OCI-LY3 (cell line): Measurements from ENCODE around the gene ARSG.

Source experiments
- H2AFZ ChIP-seq: fragments of 200-600, 300-600 bp; shearing (Covaris generic); 2 replicates; pipeline ENCODE4 v1.6.0; 2014; ENCODE audit warnings: antibody characterized with exemption, low read depth, low read length
- H3K27ac ChIP-seq: fragments of 200-600, 300-600 bp; sonication (generic); 2 replicates; pipeline ENCODE4 v1.5.1; 2014; ENCODE audit warnings: mild to moderate bottlenecking, low read length, moderate library complexity, mixed read lengths
- H3K27me3 ChIP-seq: fragments of 200-600, 300-600 bp; sonication (generic); 2 replicates; pipeline ENCODE4 v1.6.1; 2014; ENCODE audit warnings: low read depth, low read length, mixed read lengths
- H3K36me3 ChIP-seq: fragments of 200-600, 300-600 bp; sonication (generic); replicated peaks from 2 replicates; pipeline ENCODE3; 2014; ENCODE audit warnings: low read depth, low read length, mixed read lengths
- H3K4me1 ChIP-seq: fragments of 300-600, 200-600 bp; sonication (generic); 2 replicates; pipeline ENCODE4 v1.6.1; 2014; ENCODE audit warnings: low read length, mixed read lengths
- H3K4me2 ChIP-seq: fragments of 200-600, 300-600 bp; sonication (generic); 2 replicates; pipeline ENCODE4 v1.6.1; 2014; ENCODE audit warnings: low read length, mixed read lengths
- H3K4me3 ChIP-seq: fragments of 300-600, 200-600 bp; sonication (generic); 2 replicates; pipeline ENCODE4 v1.5.1; 2014; ENCODE audit warnings: antibody characterized with exemption, mild to moderate bottlenecking, low read length, moderate library complexity
- H3K79me2 ChIP-seq: fragments of 300-600, 200-600 bp; shearing (Covaris generic); 2 replicates; pipeline ENCODE4 v1.6.1; 2014; ENCODE audit warnings: mild to moderate bottlenecking, low read length, mixed read lengths
- H3K9ac ChIP-seq: fragments of 300-600, 200-600 bp; shearing (Covaris generic); 2 replicates; pipeline ENCODE4 v1.6.0; 2014; ENCODE audit warnings: mild to moderate bottlenecking, low read length, moderate library complexity
- H3K9me3 ChIP-seq: fragments of 200-600, 300-600 bp; shearing (Covaris generic); 2 replicates; pipeline ENCODE4 v1.6.1; 2014; ENCODE audit warnings: low read length, mixed read lengths; ENCODE audit not compliant: insufficient read depth
- H4K20me1 ChIP-seq: fragments of 200-600, 300-600 bp; sonication (generic); 2 replicates; pipeline ENCODE4 v1.6.1; 2016; ENCODE audit warnings: low read length, mixed read lengths; ENCODE audit not compliant: insufficient read depth
- CTCF ChIP-seq: fragments of 200-600, 300-600 bp; sonication (generic); IDR thresholded peaks from 2 replicates; pipeline ENCODE4 v1.5.1; 2014; ENCODE audit warnings: antibody characterized with exemption, low read length, low read depth
- EZH2phosphoT487 ChIP-seq: fragments of 200-600 bp; shearing (Covaris generic); IDR thresholded peaks from 2 replicates; pipeline ENCODE4 v1.6.1; 2018; ENCODE audit warnings: antibody characterized with exemption, mixed run types, low read depth

Gene ARSG

GRCh38 chr17:68457539-68458259, 166.4 kb downstream of the ARSG start:
- Histone ChIP-seq H3K27me3 (peaks cover 13% of the 10 kb centered on the region), H3K4me3 (peak overlapping the region; percentile 80), H3K27ac (peak overlapping the region; percentile 28; the same call in 1 of the 2 replicates), H3K79me2 (no peaks in the 10 kb centered on the region), H3K36me3 (no peaks in the 10 kb centered on the region), H3K9me3 (no peaks in the 10 kb centered on the region), H4K20me1 (no peaks in the 10 kb centered on the region), H3K4me1 (peaks cover 53% of the 10 kb centered on the region), H2AFZ (0 out of 2 replicates have a peak overlapping the region, but pooled peaks have one; percentile 22), H3K4me2 (peak overlapping the region; percentile 94), H3K9ac (peak overlapping the region; percentile 26; the same call in 1 of the 2 replicates)
- no peak for TF ChIP-seq CTCF
- TF ChIP-seq EZH2phosphoT487, result no peak

- H3K9ac ChIP-seq, result peak overlapping the region; percentile 26; the same call in 1 of the 2 replicates
- no peaks in the 10 kb centered on the region for H4K20me1 ChIP-seq
- no peaks in the 10 kb centered on the region for H3K36me3 ChIP-seq
- H3K9me3 ChIP-seq, result no peaks in the 10 kb centered on the region
- peak overlapping the region; percentile 94 for H3K4me2 ChIP-seq
- peak overlapping the region; percentile 80 for H3K4me3 ChIP-seq
- peak overlapping the region; percentile 28; the same call in 1 of the 2 replicates for H3K27ac ChIP-seq
- H2AFZ ChIP-seq, result 0 out of 2 replicates have a peak overlapping the region, but pooled peaks have one; percentile 22
- H3K4me1 ChIP-seq, result peaks cover 55% of the 10 kb centered on the region
- TF ChIP-seq EZH2phosphoT487, result no peak
- no peak for TF ChIP-seq CTCF
- H3K27me3 ChIP-seq, result peaks cover 13% of the 10 kb centered on the region
- H3K79me2 ChIP-seq, result no peaks in the 10 kb centered on the region
Measured at GRCh38 chr17:68458260-68459036, 167.2 kb downstream of the ARSG start.

GRCh38 chr17:68459037-68459639, 167.8 kb downstream of the ARSG start:
- Histone ChIP-seq H3K9me3 (no peaks in the 10 kb centered on the region), H3K79me2 (no peaks in the 10 kb centered on the region), H4K20me1 (no peaks in the 10 kb centered on the region), H3K4me2 (peak overlapping the region; percentile 94), H3K9ac (no peak overlapping the region), H3K27ac (no peak overlapping the region), H3K4me3 (peak overlapping the region; percentile 80), H3K27me3 (peaks cover 13% of the 10 kb centered on the region), H3K36me3 (no peaks in the 10 kb centered on the region), H2AFZ (no peak overlapping the region), H3K4me1 (peaks cover 55% of the 10 kb centered on the region)
- TF ChIP-seq EZH2phosphoT487, result no peak
- TF ChIP-seq CTCF, result no peak

- Histone ChIP-seq H3K27me3 (peaks cover 13% of the 10 kb centered on the region), H4K20me1 (no peaks in the 10 kb centered on the region), H2AFZ (no peak overlapping the region), H3K79me2 (no peaks in the 10 kb centered on the region), H3K36me3 (no peaks in the 10 kb centered on the region), H3K9me3 (no peaks in the 10 kb centered on the region), H3K4me1 (peaks cover 55% of the 10 kb centered on the region), H3K4me2 (peak overlapping the region; percentile 33), H3K27ac (no peak overlapping the region), H3K4me3 (no peak overlapping the region), H3K9ac (no peak overlapping the region; the same call in 1 of the 2 replicates)
- TF ChIP-seq EZH2phosphoT487, result no peak
Measured at GRCh38 chr17:68460146-68460545, 168.9 kb downstream of the ARSG start.
